Suprapubic skin (tissue), 4 donors: ENCODE data around the gene DGCR2. TPM values are rescaled to one million over a fixed set of nuclear protein-coding genes. Genes with fewer than 3 reads are reported as not detected.

Source experiments
- DNase-seq, 2 donors: peaks; one replicate each; pipeline ENCODE4 v3.0.0-alpha.2; 2019; ENCODE audit warnings: low spot score in 2 of 2
- H3K27ac ChIP-seq: fragments of 200-600 bp; sonication (generic); one replicate; pipeline ENCODE4 v1.5.1; 2019
- H3K27me3 ChIP-seq: fragments of 200-600 bp; sonication (generic); one replicate; pipeline ENCODE4 v1.5.1; 2019
- H3K36me3 ChIP-seq: fragments of 200-600 bp; sonication (generic); one replicate; pipeline ENCODE4 v1.5.1; 2019
- H3K4me1 ChIP-seq: fragments of 200-600 bp; sonication (generic); one replicate; pipeline ENCODE4 v1.5.1; 2019
- H3K4me3 ChIP-seq: fragments of 200-600 bp; sonication (generic); one replicate; pipeline ENCODE4 v1.5.1; 2019; ENCODE audit warnings: mild to moderate bottlenecking
- H3K9me3 ChIP-seq: fragments of 200-600 bp; sonication (generic); one replicate; pipeline ENCODE4 v1.5.1; 2019
- CTCF ChIP-seq, 2 donors: fragments of 200-600 bp in 1 of 2; fragments of 450-650 bp in 1 of 2; sonication (generic) in 1 of 2; IDR thresholded peaks; one replicate each; pipeline ENCODE4 v1.5.1; 2016 to 2019; ENCODE audit warnings: antibody characterized with exemption in 2 of 2, mild to moderate bottlenecking in 1 of 2, moderate library complexity in 1 of 2
- EP300 ChIP-seq: sonication (generic); formaldehyde crosslinking; IDR thresholded peaks from one replicate; pipeline ENCODE4 v1.6.1; 2017; ENCODE audit warnings: antibody characterized with exemption
- POLR2A ChIP-seq, 2 donors: fragments of 450-650 bp; IDR thresholded peaks; one replicate each; pipeline ENCODE4 v1.6.1; 2017; ENCODE audit warnings: antibody characterized with exemption in 2 of 2, mild to moderate bottlenecking in 2 of 2, moderate library complexity in 2 of 2
- POLR2AphosphoS5 ChIP-seq, 3 donors: sonication (generic); formaldehyde crosslinking; IDR thresholded peaks; one replicate each; pipeline ENCODE4 v1.6.1; 2017; ENCODE audit warnings: antibody characterized with exemption in 3 of 3
- WGBS: methylation state at CpG from one replicate; pipeline ENCODE4 v1.1.5; 2018; 5-methylcytosine and 5-hydroxymethylcytosine counted together
- total RNA-seq, 4 donors: library from RNA; depleted of rRNA; stranded (reverse); fragments of >200 nt; gene quantifications; one replicate each; pipeline ENCODE4 v1.1.0, GENCODE V29; 2016

DGCR2 gene
- total RNA-seq, 4 donors from 2014 or later: 115 to 172 (median 130) TPM

- DNase-seq: peak in 1 of 2 donors; percentile 38
- no peaks in the 10 kb centered on the region for H3K9me3 ChIP-seq
- no peaks in the 10 kb centered on the region for H3K27me3 ChIP-seq
- H3K4me1 ChIP-seq: no peaks in the 10 kb centered on the region
- H3K27ac ChIP-seq: no peak overlapping the region
- WGBS: 82% methylated on average over 6 of the region's 6 CpGs
- no peak for TF ChIP-seq CTCF (IDR thresholded peaks at IDR 0.05)
- TF ChIP-seq POLR2A (IDR thresholded peaks at IDR 0.05): no peak
- no peak for TF ChIP-seq EP300
- TF ChIP-seq POLR2AphosphoS5 (IDR thresholded peaks at IDR 0.05): no peak
- peaks cover 99% of the 10 kb centered on the region for H3K36me3 ChIP-seq
- H3K4me3 ChIP-seq: no peak overlapping the region
Measured at GRCh38 chr22:19044381-19044780, 77.8 kb downstream of the DGCR2 start.

- Histone ChIP-seq H3K27me3 (no peaks in the 10 kb centered on the region), H3K36me3 (peaks cover 99% of the 10 kb centered on the region), H3K4me3 (no peak overlapping the region), H3K27ac (no peak overlapping the region), H3K4me1 (no peaks in the 10 kb centered on the region), H3K9me3 (no peaks in the 10 kb centered on the region)
- TF ChIP-seq POLR2A (IDR thresholded peaks at IDR 0.05) (no peak), EP300 (no peak), CTCF (IDR thresholded peaks at IDR 0.05) (no peak), POLR2AphosphoS5 (IDR thresholded peaks at IDR 0.05) (no peak)
- 84% methylated on average over 12 of the region's 14 CpGs for WGBS
- DNase-seq: peak in 1 of 2 donors; percentile 42
Measured at GRCh38 chr22:19043121-19044085, 78.8 kb downstream of the DGCR2 start.

- no peak overlapping the region for H3K27ac ChIP-seq
- H3K4me3 ChIP-seq: no peak overlapping the region
- DNase-seq: peak in 1 of 2 donors; percentile 38
- H3K9me3 ChIP-seq: no peaks in the 10 kb centered on the region
- WGBS: 82% methylated on average over 17 of the region's 22 CpGs
- H3K4me1 ChIP-seq: no peaks in the 10 kb centered on the region
- no peak for TF ChIP-seq POLR2AphosphoS5 (IDR thresholded peaks at IDR 0.05)
- no peak for TF ChIP-seq EP300
- no peaks in the 10 kb centered on the region for H3K27me3 ChIP-seq
- peaks cover 99% of the 10 kb centered on the region for H3K36me3 ChIP-seq
Measured at GRCh38 chr22:19042285-19043120, 79.7 kb downstream of the DGCR2 start.

GRCh38 chr22:19041704-19042074 is 80.5 kb downstream of the DGCR2 start:
- Histone ChIP-seq H3K4me3 (no peak overlapping the region), H3K27me3 (no peaks in the 10 kb centered on the region), H3K9me3 (no peaks in the 10 kb centered on the region), H3K36me3 (peaks cover 95% of the 10 kb centered on the region), H3K27ac (no peak overlapping the region), H3K4me1 (no peaks in the 10 kb centered on the region)
- 95% methylated on average over 15 of the region's 15 CpGs for WGBS
- DNase-seq: peak in 1 of 2 donors; percentile 49
- TF ChIP-seq EP300 (no peak), POLR2A (IDR thresholded peaks at IDR 0.05) (no peak), CTCF (IDR thresholded peaks at IDR 0.05) (no peak)

- H3K27me3 ChIP-seq: no peaks in the 10 kb centered on the region
- peak in 1 of 2 donors; percentile 55 for DNase-seq
- H3K27ac ChIP-seq: no peak overlapping the region
- TF ChIP-seq CTCF (IDR thresholded peaks at IDR 0.05) (no peak), POLR2AphosphoS5 (IDR thresholded peaks at IDR 0.05) (no peak), EP300 (no peak), POLR2A (IDR thresholded peaks at IDR 0.05) (no peak)
- H3K36me3 ChIP-seq: peaks cover 89% of the 10 kb centered on the region
- H3K9me3 ChIP-seq: no peaks in the 10 kb centered on the region
- WGBS: 88% methylated on average over 21 of the region's 30 CpGs
- no peak overlapping the region for H3K4me3 ChIP-seq
- H3K4me1 ChIP-seq: no peaks in the 10 kb centered on the region
Measured at GRCh38 chr22:19040888-19041703, 81.1 kb downstream of the DGCR2 start.
